Motor neuron (in vitro differentiated cells): ENCODE measurements around the gene ALB. TPM values are rescaled to one million over a fixed set of nuclear protein-coding genes. Genes with fewer than 3 reads are reported as not detected.

ENCODE experiments used
- ATAC-seq, 8 experiments: fragments of 200-7000 bp; cut with Tn5 transposase; replicated peaks in 6 of 8; 2 replicates each; pipeline ENCODE4 v1.8.0; 2021; ENCODE audit warnings: mild to moderate bottlenecking in 8 of 8, moderate library complexity in 8 of 8
- H3K27ac ChIP-seq, 2 donors: fragments of 250-450 bp; sonication (Bioruptor Pico); 2 replicates each; pipeline ENCODE4 v1.9.0; 2021; ENCODE audit warnings: antibody characterized with exemption in 2 of 2, mild to moderate bottlenecking in 2 of 2, moderate library complexity in 1 of 2
- H3K4me1 ChIP-seq, 2 donors: fragments of 250-450 bp; sonication (Bioruptor Pico); replicated peaks in 1 of 2; 2 replicates each; pipeline ENCODE4 v1.6.1; 2021; ENCODE audit warnings: antibody characterized with exemption in 2 of 2, mild to moderate bottlenecking in 2 of 2, moderate library complexity in 1 of 2
- H3K4me3 ChIP-seq, 5 donors: fragments of 250-450 bp; sonication (Bioruptor Pico); 2 replicates each; pipeline ENCODE4 v1.9.0; 2021; ENCODE audit warnings: antibody characterized with exemption in 5 of 5, mild to moderate bottlenecking in 5 of 5, moderate library complexity in 4 of 5
- WGBS, 10 experiments: fragments of 450-650 bp; shearing (Covaris generic); methylation state at CpG; one replicate each; pipeline ENCODE4 v1.0.0; 2022; 5-methylcytosine and 5-hydroxymethylcytosine counted together
- in situ Hi-C, 9 experiments: fragments of 400-800 bp; cut with MboI; loops; one replicate each; pipeline ENCODE4 v1.15.0; 2021; ENCODE audit warnings: low sequenced_read_pairs in 9 of 9, low pct_unique_long_range_greater_than_20kb in 2 of 9; ENCODE audit not compliant: unreplicated experiment in 9 of 9
- total RNA-seq, 8 experiments: library from RNA; unstranded; fragments of 300-600 nt; gene quantifications; 2 replicates each; pipeline versions ENCODE4 v1.2.3 to v1.2.4, GENCODE V29; 2022

Gene ALB
- total RNA-seq, 8 experiments from 2014 or later: 0.50 to 1.8 (median 0.54) TPM; not detected in 3

- no peak for ATAC-seq
- WGBS, 10 experiments: 54 to 99% (median 91%) methylated on average over 2 to 8 of the region's 8 CpGs
- no peak overlapping the region for H3K27ac ChIP-seq
- peaks cover 0 to 6% of the 10 kb centered on the region in 2 donors for H3K4me1 ChIP-seq
- H3K4me3 ChIP-seq: no peak overlapping the region
- in situ Hi-C loops: no loop called here
Observed at GRCh38 chr4:73411731-73412414, 7.8 kb downstream of the ALB start.

DNA sequence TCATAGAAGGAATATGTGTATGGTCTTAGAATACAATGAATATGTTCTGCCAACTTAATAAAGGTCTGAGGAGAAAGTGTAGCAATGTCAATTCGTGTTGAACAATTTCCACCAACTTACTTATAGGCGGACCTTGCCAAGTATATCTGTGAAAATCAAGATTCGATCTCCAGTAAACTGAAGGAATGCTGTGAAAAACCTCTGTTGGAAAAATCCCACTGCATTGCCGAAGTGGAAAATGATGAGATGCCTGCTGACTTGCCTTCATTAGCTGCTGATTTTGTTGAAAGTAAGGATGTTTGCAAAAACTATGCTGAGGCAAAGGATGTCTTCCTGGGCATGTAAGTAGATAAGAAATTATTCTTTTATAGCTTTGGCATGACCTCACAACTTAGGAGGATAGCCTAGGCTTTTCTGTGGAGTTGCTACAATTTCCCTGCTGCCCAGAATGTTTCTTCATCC, 9.2 kb downstream of the ALB start:
- no peak for ATAC-seq
- H3K27ac ChIP-seq: no peak overlapping the region
- no peak overlapping the region for H3K4me3 ChIP-seq
- peaks cover 0 to 6% of the 10 kb centered on the region in 2 donors for H3K4me1 ChIP-seq
- in situ Hi-C loops: no loop called here
- WGBS, 10 experiments: 5 to 100% (median 79%) methylated on average over 1 to 4 of the region's 4 CpGs; no CpG with 5 or more reads in 1 of the 10 experiments

- Histone ChIP-seq H3K27ac (no peak overlapping the region), H3K4me3 (no peak overlapping the region), H3K4me1 (peaks cover 0 to 6% of the 10 kb centered on the region in 2 donors)
- no peak for ATAC-seq
- in situ Hi-C loops: no loop called here
- WGBS, 10 experiments: 0 to 100% (median 83%) methylated on average over 1 to 2 of the region's 2 CpGs; no CpG with 5 or more reads in 1 of the 10 experiments
Observed at GRCh38 chr4:73414936-73415271, 10.8 kb downstream of the ALB start.

DNA sequence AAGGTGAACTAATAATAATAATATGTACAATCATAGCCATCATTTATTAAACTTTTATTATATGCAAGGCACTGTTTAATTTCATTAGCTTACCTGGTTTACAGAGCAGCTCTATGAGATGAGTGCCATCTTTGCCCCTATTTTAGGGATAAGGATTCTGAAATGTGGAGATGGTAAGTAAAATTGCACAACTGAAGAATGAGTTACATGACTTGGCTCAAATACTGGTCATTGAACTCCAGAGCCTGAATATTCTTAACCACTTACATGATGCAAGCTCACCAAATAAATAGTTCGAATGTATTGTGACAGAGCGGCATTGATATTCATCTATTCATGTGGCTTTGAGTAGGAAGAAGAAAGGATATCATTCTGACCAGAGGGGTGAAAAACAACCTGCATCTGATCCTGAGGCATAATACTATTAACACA, 11.7 kb downstream of the ALB start:
- H3K27ac ChIP-seq: no peak overlapping the region
- no peak overlapping the region for H3K4me3 ChIP-seq
- in situ Hi-C loops: no loop called here
- WGBS, 10 experiments: 0 to 100% (median 70%) methylated on average over 1 to 2 of the region's 2 CpGs; no CpG with 5 or more reads in 1 of the 10 experiments
- ATAC-seq: peak in 1 of 8 experiments; percentile 21
- peaks cover 0 to 6% of the 10 kb centered on the region in 2 donors for H3K4me1 ChIP-seq

DNA sequence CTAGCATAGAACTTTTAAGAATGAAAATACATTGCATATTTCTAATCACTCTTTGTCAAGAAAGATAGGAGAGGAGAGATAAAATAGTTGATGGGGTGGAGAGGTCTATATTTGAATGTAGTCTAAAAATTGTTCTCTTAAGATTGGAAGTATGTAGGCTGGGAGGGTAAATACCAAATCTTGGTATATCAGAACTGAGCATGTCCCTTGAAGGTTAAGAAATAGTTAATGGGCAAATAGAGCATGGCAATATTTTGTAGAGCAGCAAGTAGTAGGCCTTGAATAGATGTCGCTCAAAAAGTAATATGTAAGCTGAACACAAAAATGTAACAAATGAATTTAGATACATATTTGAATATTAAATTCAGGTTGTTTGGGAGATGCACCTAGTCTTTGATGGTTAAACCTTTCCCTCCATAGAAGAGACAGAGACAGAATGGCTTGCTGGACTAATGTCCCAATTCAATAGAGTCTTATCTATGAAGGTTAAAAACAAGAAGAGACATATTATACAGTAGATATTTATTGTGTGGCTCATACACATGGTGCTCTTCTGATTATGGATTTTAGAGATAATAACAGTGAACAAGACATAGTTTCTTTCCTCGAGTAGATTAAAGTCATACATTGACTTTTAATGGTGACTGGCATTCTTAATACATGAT, 12.5 kb downstream of the ALB start:
- in situ Hi-C loops: no loop called here
- Histone ChIP-seq H3K27ac (no peak overlapping the region), H3K4me3 (no peak overlapping the region), H3K4me1 (peaks cover 0 to 6% of the 10 kb centered on the region in 2 donors)
- WGBS, 10 experiments: 8 to 94% (median 69%) methylated on average over 1 to 2 of the region's 2 CpGs
- ATAC-seq: no peak

DNA sequence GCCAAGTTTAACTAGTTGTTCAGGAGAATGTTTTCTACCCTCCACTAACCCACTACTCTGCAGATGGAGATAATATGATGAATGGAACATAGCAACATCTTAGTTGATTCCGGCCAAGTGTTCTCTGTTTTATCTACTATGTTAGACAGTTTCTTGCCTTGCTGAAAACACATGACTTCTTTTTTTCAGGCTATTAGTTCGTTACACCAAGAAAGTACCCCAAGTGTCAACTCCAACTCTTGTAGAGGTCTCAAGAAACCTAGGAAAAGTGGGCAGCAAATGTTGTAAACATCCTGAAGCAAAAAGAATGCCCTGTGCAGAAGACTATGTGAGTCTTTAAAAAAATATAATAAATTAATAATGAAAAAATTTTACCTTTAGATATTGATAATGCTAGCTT, 13.3 kb downstream of the ALB start:
- in situ Hi-C loops: no loop called here
- 0 to 100% (median 94%) methylated on average over 1 to 2 of the region's 2 CpGs; no CpG with 5 or more reads in 3 of the 10 experiments for WGBS, 10 experiments
- H3K4me1 ChIP-seq: peaks cover 0 to 6% of the 10 kb centered on the region in 2 donors
- no peak overlapping the region for H3K4me3 ChIP-seq
- ATAC-seq: no peak
- H3K27ac ChIP-seq: no peak overlapping the region

DNA sequence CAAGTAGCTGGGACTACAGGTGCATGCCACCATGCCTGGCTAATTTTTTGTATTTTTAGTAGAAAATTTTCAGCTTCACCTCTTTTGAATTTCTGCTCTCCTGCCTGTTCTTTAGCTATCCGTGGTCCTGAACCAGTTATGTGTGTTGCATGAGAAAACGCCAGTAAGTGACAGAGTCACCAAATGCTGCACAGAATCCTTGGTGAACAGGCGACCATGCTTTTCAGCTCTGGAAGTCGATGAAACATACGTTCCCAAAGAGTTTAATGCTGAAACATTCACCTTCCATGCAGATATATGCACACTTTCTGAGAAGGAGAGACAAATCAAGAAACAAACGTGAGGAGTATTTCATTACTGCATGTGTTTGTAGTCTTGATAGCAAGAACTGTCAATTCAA, 13.9 kb downstream of the ALB start:
- Histone ChIP-seq H3K27ac (no peak overlapping the region), H3K4me1 (peaks cover 0 to 6% of the 10 kb centered on the region in 2 donors), H3K4me3 (no peak overlapping the region)
- in situ Hi-C loops: no loop called here
- no peak for ATAC-seq
- 17 to 100% (median 70%) methylated on average over 1 to 6 of the region's 6 CpGs for WGBS, 10 experiments

DNA sequence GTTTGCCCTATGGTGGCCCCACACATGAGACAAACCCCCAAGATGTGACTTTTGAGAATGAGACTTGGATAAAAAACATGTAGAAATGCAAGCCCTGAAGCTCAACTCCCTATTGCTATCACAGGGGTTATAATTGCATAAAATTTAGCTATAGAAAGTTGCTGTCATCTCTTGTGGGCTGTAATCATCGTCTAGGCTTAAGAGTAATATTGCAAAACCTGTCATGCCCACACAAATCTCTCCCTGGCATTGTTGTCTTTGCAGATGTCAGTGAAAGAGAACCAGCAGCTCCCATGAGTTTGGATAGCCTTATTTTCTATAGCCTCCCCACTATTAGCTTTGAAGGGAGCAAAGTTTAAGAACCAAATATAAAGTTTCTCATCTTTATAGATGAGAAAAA, 14.6 kb downstream of the ALB start:
- H3K4me1 ChIP-seq: peaks cover 0 to 6% of the 10 kb centered on the region in 2 donors
- H3K4me3 ChIP-seq: no peak overlapping the region
- no peak for ATAC-seq
- in situ Hi-C loops: no loop called here
- H3K27ac ChIP-seq: no peak overlapping the region
- WGBS, 10 experiments: 0 to 78% (median 0%) methylated on average over 1 of the region's 1 CpG; no CpG with 5 or more reads in 4 of the 10 experiments

GRCh38 chr4:73419106-73420038, 15.3 kb downstream of the ALB start:
- WGBS, 10 experiments: 3 to 59% (median 31%) methylated on average over 3 to 7 of the region's 7 CpGs; no CpG with 5 or more reads in 1 of the 10 experiments
- no peak overlapping the region for H3K4me3 ChIP-seq

DNA sequence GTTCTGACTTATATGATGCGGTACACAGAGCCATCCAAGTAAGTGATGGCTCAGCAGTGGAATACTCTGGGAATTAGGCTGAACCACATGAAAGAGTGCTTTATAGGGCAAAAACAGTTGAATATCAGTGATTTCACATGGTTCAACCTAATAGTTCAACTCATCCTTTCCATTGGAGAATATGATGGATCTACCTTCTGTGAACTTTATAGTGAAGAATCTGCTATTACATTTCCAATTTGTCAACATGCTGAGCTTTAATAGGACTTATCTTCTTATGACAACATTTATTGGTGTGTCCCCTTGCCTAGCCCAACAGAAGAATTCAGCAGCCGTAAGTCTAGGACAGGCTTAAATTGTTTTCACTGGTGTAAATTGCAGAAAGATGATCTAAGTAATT, 16.5 kb downstream of the ALB start:
- no peak for ATAC-seq
- Histone ChIP-seq H3K4me3 (no peak overlapping the region), H3K27ac (no peak overlapping the region), H3K4me1 (peaks cover 0 to 6% of the 10 kb centered on the region in 2 donors)
- WGBS, 10 experiments: 33 to 100% (median 72%) methylated on average over 1 to 2 of the region's 2 CpGs; no CpG with 5 or more reads in 2 of the 10 experiments
- in situ Hi-C loops: no loop called here

More at GRCh38 chr4:73419106-73420038, 15.3 kb downstream of the ALB start:
- no peak for ATAC-seq
- in situ Hi-C loops: no loop called here
- Histone ChIP-seq H3K27ac (no peak overlapping the region), H3K4me1 (peaks cover 0 to 6% of the 10 kb centered on the region in 2 donors)

- H3K4me1 ChIP-seq: no peaks in the 10 kb centered on the region
- in situ Hi-C loops: no loop called here
- H3K27ac ChIP-seq: no peak overlapping the region
- H3K4me3 ChIP-seq: no peak overlapping the region
- no peak for ATAC-seq
Observed at GRCh38 chr4:73421708-73422457, 17.8 kb downstream of the ALB start.

- H3K4me3 ChIP-seq: no peak overlapping the region
- no peak for ATAC-seq
- no peaks in the 10 kb centered on the region for H3K4me1 ChIP-seq
- 7 to 100% (median 66%) methylated on average over 1 to 4 of the region's 4 CpGs; no CpG with 5 or more reads in 1 of the 10 experiments for WGBS, 10 experiments
- in situ Hi-C loops: no loop called here
- no peak overlapping the region for H3K27ac ChIP-seq
Observed at GRCh38 chr4:73422458-73422752, 18.3 kb downstream of the ALB start.
